ENCODE data around the gene ABO.

DNA sequence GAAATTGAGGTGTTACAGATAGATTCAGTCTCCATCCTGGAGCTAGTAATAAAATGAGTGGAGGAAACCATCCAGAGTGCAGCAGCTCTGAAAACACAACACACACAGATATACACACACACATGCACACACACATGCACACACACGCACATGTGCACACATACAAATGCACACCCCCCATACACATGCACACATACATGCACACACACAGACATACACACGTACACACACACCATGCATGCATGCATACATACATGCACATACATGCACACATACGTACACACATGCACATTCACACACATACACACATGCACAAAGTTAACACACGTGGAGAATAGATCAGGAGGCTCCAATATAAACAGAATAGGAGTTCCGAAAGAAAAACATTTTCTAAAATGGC is 44.9 kb downstream of the ABO start:
- TF ChIP-seq CTCF (conservative IDR thresholded peaks at IDR 0.05; ENCODE audit: low read length) (no peak), EZH2phosphoT487 (IDR thresholded peaks at IDR 0.05; ENCODE audit: borderline replicate concordance) (no peak)

Data from Loucy (cell line).